Mesenteric fat pad (tissue), 1 donor: ENCODE data around the gene ANTXR2. TPM values are rescaled to one million over a fixed set of nuclear protein-coding genes. Genes with fewer than 3 reads are reported as not detected.
"Not testable (repeated sequence)": the region's sequence is repeated elsewhere in the genome, so short reads cannot be mapped to it uniquely, and the experiment has no call there.

Source experiments
- DNase-seq: peaks from one replicate; pipeline ENCODE4 v3.0.0-alpha.2; 2020; ENCODE audit warnings: low spot score
- total RNA-seq: library from RNA; stranded (reverse); fragmentation: NEBNext Ultra II Directional; extraction: Animal tissue kit (Norgen Biotek cat#: 25700); gene quantifications from one replicate; pipeline ENCODE4 v1.2.1, GENCODE V29; 2021
- donor health status: DM: yes; HTN: yes; CAD: no.

The ANTXR2 gene
- total RNA-seq, 1 donor from 2014 or later, result 197 TPM

DNA sequence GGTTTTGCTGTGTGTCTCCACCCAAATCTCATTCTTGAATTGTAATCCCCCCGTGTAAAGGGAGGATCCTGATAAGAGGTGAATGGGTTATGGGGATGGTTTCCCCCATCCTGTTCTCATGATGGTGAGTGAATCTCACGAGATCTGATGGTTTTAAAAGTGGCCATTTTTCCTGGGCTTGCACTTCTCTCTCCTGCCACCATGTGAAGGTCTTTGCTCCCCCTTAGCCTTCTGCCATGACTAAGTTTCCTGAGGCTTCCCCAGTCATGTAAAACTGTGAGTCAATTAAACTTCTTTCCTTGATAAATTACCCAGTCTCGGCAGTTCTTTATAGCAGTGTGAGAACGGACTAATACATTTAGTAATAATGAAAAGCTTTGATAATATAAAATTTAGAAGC lies 46.9 kb downstream of the ANTXR2 start:
- DNase-seq, result no peak

DNA sequence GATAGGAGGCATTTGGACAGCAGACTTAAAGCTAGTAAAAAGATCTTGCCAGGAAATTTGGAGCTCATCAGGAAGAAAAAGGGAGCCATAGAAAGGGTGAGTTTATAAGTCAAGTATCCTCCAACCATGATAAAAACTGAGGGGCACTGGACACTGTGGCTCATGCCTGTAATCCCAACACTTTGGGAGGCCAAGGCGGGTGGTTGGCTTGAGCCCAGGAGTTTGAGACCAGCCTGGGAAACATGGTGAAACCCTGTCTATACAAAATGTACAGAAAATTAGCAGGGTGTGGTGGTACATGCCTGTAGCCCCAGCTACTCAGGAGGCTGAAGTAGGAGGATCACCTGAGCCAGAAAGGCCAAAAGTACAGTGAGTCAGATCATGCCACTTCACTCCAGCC lies 48.7 kb downstream of the ANTXR2 start:
- no peak for DNase-seq

DNA sequence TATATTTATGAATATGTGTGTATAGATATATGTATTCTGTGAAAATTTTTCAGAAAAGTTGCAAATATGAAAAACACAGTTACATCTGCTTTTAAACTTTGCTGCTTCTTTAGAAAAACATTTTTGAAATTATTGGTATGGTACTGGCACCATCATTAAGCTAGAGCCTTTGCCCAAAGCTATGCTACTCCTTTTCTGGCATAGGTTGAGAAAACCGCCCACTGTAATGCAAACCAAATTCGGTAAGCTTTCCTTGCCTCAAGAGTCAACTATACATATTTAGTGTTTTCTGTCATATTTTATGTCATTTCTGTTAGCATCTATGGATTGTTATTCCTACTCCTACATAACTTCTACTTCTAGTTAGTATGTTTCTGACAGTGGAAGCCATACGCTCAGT lies 50.7 kb downstream of the ANTXR2 start:
- DNase-seq, result no peak

DNA sequence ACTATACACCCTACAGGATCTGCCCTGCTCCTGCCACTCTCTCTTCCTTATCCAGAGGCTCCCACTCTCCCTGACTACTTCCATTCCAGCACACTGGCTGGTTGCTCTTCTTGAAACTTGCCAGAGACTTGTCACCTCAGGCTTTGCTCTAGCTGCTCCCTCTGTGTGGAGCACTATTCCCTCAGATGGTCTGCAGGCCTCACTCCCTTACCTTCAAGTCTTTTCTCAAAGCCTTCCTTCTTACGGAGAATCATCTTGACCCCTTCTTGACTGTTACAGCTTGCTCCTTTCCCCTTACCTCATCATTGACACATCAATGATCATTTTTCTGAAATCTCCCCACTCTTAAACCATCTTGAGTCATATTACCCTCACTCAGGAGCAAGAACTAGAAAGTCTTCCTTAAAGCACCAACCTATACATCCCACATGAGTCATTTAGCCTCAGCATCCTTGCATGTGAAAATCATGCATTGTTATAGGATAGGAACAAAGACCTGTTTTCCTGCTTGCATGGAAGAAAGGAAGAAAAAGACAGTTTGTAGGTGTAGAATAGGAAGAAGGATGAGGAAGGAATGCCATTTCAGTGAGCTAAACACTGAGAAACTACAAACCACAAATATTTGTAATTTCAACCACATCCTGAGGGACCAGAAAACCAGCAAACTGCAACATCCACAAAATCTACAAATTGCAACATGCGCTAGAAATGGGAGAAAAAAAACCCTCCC lies 55.7 kb downstream of the ANTXR2 start:
- DNase-seq, result no peak

DNA sequence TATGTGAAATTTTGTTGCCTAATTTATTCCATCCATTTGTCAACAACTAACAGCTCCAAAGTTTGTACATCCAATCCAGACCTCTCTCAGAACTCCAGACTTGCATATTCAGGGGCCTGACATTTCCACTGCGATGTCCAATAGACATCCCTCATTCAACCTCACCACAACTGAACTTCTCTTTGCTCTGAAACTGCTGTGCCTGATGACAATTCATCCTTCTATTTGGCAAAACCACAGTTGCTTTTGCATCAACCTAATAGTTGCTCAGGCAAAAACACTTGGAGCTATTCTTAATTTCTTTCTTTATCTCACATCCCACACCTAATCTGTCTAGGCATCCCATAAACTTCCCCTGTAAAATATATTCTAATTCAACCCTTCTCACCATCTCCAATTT lies 56.5 kb downstream of the ANTXR2 start:
- DNase-seq, result no peak

DNA sequence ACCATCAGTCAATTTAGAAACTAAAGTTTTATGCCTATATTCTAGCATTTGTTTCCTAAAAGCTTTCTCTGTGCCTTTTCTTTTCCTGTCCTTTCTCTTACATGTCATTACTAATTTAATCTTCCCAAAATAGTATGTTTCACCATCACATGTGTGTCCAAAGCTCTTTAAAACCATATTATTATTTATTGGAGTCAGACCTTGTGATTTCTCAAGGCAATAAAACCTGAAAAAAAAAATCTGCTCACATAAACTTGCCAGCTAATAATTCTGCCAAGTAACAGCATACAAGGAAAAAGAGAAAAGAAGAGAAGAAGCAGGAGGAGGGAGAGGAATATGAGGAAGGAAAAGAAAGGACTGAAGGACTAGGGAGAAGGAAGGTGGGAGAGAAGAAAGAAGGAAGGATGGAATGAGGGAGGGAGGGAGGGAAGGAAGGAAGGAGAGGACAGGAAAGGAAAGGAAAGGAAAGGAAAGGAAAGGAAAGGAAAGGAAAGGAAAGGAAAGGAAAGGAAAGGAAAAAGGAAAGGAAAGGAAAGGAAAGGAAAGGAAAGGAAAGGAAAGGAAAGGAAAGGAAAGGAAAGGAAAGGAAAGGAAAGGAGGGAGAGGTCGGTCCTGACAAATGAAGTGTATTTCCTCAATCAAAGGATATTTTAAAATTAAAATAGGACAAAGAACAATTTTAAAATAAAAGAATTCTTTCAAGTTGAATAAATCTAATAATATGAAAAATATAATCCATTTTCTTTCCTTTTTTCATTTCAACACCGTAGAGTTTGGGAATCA lies 57.4 kb downstream of the ANTXR2 start:
- DNase-seq, result no peak

DNA sequence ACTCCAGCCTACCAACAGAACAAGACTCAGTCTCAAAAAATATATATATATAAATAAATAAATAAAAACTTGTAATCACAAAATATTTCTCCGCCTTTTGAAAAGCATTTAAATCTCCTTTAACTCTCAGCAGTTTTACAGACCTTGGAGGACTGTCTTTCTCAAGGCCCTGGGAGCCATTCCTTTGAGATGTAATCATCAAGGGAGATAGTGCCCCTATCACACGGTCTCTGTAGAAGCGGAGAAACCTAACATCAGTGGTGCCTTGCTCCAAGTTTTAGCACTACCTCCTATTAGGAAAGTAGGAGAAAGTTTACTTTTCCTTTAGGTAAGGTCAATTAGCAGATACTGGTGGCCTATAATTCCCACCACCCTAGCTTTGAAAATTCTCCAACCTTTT lies 58.5 kb downstream of the ANTXR2 start:
- no peak for DNase-seq

GRCh38 chr4:80012291-80012690 lies 60.7 kb downstream of the ANTXR2 start:
- no peak for DNase-seq

DNA sequence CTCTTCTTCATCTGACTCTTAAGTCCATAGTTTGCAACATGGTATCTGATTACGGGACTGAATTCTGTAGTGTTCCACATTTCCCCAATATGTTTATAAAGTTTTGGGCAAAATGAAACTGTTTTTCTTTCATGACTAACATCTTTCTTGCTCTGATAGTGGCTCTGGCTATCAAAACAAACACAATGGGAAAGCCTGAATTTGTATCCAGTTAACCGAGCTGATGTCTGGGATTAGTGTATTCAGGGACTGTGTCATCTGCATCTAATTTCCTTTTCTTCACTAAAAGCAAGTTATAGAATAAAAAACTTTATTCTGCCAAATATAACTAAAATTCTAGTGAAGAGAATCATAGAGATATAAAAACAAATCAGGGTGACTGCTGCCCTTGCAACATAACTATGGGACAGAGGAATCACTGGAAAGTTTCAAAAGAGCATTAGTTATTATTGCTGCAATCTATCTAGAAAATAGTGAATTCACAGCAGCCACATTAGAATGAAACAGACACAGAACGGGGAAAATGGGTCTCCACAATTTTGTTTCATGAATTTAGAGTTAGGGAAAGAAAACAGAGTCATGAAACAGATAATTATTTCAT lies 61.3 kb downstream of the ANTXR2 start:
- DNase-seq, result no peak

DNA sequence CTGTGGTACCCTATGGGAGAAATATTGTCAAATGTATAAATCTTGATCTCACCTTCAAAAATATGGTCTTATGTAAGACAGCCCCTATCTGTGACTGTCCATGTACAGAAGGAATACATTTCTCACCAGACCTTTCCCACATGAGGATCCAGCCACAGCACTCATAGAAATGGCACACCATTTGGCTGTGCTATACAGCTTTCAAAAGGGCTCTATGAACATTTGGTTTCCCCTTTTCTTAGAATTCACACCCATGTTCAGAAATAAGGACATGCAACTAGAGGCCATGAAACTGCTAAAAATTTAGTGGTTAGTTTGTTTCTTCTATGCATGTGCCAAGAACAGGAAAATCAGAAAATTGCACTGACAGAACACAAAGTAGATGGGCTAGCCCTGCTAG lies 62.7 kb downstream of the ANTXR2 start:
- DNase-seq, result no peak

- DNase-seq, result no peak
These were observed 63.2 kb downstream of the ANTXR2 start for GRCh38 chr4:80009806-80010205.

GRCh38 chr4:80008971-80009370 lies 64.1 kb downstream of the ANTXR2 start:
- no peak for DNase-seq

DNA sequence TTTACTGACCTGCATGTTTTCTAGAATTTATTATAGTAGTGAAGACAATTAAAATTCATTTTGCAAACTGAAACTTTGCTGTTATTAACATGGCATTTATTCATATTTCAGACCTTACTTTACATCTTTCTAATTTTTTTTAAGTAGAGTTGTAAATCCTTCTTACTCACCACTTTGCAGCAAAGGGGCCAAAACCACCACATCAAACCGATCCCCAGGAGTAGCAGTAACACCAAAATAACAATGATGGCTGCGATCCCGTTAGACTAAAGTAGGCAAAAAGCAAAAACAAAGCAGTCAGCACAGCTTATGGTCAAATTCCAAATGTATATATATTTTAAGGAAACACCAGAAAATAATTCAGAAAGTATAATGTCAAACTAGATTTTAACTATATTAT lies 64.7 kb downstream of the ANTXR2 start:
- no peak for DNase-seq

DNA sequence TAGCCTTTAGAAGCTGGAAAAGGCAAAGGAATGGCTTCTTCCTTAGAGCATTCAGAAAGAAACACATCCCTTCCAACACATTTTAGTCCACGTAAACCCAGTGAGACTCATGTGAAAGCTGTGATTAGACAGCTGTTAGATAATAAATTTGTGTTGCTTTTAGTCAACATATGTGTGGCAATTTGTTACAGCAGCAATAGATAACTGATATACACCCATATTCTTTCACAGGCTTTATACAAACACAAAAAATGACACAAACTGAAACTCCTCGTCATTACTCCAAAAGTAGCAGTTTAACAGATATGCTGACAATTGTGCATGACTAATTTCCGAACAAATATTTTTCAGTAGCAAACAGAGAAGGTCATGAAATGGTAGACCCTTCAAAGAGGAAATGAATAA lies 65.3 kb downstream of the ANTXR2 start:
- DNase-seq, result no peak

DNA sequence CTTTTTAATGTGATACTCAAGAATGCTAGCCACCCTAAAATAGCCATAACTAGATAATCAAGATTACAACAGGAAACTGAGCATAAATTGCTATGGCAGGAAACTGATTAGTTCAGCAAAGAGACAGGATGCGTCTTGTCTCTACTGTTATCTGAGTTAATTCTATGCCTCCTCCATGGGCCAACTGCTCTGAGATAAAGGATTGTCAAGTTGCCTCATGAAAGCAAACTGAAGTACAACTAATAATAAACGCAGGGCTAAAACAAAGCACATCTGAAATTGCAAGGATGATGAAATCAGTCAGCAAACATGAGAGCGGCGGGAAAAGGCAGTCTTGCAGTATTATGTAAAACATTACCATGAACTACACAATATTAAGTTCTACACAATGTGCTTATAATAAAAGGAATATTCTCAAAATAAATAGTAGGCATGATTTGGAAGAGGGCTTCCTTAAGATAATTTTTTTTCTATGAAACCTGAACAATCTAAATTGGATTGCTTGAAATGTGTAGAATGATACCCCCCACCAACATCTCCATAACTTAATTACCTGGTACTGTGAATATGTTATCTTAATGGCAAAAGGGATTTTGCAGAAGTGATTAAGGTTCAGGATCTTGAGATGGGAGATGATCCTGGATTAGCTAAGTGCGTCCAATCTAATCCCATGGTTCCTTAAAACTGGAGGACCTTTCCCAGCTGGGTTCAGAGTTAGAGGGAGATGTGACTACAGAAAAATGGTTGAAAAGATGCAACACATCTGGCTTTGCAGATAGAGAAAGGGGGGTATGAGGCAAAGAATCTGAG lies 65.9 kb downstream of the ANTXR2 start:
- no peak for DNase-seq

GRCh38 chr4:80005863-80006262 lies 67.2 kb downstream of the ANTXR2 start:
- no peak for DNase-seq

DNA sequence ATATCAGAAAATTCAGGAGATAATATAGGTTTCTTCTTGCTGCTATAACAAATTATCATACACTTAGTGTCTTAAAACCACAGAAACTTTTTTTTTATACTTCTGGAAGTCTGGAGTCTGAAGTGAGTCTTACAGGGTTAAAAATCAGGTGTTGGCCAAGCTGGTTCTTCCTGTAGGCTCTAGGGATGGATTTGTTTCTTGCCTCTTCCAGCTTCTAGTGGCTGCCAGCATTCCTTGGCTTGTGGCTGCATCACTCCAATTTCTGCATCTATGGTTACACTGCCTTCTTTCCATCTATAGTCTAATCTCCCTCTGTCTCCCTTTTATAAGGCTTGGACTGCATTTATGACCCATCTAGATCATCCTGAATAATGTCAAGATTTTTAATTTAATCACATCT lies 68.7 kb downstream of the ANTXR2 start:
- no peak for DNase-seq

GRCh38 chr4:80002559-80002958 lies 70.5 kb downstream of the ANTXR2 start:
- not testable (repeated sequence) for DNase-seq

DNA sequence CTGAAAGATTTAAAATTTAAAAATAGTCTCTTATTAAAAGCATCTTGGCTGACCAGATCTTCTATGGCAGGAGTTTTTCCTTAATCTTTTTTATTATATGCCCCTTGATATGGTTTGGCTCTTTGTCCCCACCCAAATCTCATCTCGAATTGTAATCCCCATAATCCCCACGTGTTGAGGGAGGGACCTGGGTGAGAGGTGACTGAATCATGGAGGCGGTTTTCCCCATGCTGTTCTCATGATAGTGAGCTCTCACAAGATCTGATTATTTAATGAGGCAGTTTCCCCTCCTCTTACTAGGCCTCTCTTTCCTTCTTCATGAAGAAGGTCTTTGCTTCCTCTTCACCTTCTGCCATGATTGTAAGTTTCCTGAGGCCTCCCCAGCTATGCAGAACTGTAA lies 74.0 kb downstream of the ANTXR2 start:
- not testable (repeated sequence) for DNase-seq

DNA sequence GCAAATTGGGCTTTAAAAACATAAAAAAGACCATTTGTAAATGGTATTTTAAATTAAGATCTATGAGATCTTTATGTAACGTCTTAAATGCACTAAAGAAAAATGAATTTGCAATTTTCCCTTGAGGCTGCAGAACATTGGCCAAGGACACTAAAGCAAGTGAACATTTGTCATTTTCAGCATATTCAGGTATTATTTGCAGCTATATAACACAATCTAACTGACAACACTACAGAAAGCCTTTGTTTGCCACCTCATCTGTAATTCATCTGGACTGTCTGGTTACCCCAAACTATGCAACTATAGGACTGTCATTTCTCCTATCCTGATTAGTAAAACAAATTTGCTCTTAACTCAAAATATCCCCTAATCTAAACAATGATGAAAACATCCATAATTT lies 74.8 kb downstream of the ANTXR2 start:
- DNase-seq, result no peak

DNA sequence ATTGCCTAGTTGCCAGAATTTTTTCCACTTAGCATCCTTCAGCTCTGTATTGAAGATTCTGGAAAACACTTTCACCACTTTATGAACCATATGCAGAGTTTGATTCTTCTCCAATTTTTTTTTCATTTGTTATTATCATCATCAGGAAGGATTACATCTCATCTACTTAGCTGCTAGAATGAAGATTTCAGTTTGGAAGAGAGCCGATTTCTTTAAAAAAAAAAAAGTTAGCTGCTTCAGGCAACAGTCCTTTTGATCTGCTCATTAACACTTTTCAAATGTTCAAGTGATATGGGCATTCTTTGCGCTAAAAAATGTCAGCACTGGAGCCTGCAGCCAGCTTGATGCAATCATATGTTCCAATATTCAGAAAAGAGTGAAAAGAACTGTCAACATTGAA lies 76.2 kb downstream of the ANTXR2 start:
- no peak for DNase-seq

DNA sequence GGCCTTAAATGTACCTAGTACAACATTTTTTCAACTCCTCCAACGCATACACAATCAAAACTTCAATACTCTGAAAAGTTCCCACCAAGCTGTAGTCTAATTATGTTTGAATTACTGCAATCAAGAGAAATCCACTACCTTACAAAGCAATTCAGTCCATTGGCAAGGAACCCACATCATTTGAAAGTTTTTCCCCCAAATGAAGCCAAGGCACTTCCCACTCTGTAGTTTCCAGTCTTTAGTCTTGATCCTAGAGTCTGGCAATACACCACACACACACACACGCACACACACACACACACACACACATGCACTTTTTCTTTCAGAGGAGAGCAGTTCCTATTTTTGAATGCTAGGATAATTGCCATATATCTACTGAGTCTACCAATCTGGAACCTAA lies 79.6 kb downstream of the ANTXR2 start:
- no peak for DNase-seq
